GM19238 (cell line): ENCODE data around the gene USF3.

Experiments used
- DNase-seq: peaks from one replicate; pipeline ENCODE4 v3.0.0; 2011; ENCODE audit warnings: low spot score; ENCODE audit not compliant: insufficient read length

The USF3 gene, protein sequence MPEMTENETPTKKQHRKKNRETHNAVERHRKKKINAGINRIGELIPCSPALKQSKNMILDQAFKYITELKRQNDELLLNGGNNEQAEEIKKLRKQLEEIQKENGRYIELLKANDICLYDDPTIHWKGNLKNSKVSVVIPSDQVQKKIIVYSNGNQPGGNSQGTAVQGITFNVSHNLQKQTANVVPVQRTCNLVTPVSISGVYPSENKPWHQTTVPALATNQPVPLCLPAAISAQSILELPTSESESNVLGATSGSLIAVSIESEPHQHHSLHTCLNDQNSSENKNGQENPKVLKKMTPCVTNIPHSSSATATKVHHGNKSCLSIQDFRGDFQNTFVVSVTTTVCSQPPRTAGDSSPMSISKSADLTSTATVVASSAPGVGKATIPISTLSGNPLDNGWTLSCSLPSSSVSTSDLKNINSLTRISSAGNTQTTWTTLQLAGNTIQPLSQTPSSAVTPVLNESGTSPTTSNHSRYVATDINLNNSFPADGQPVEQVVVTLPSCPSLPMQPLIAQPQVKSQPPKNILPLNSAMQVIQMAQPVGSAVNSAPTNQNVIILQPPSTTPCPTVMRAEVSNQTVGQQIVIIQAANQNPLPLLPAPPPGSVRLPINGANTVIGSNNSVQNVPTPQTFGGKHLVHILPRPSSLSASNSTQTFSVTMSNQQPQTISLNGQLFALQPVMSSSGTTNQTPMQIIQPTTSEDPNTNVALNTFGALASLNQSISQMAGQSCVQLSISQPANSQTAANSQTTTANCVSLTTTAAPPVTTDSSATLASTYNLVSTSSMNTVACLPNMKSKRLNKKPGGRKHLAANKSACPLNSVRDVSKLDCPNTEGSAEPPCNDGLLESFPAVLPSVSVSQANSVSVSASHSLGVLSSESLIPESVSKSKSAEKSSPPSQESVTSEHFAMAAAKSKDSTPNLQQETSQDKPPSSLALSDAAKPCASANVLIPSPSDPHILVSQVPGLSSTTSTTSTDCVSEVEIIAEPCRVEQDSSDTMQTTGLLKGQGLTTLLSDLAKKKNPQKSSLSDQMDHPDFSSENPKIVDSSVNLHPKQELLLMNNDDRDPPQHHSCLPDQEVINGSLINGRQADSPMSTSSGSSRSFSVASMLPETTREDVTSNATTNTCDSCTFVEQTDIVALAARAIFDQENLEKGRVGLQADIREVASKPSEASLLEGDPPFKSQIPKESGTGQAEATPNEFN (N-terminal part only)

DNA sequence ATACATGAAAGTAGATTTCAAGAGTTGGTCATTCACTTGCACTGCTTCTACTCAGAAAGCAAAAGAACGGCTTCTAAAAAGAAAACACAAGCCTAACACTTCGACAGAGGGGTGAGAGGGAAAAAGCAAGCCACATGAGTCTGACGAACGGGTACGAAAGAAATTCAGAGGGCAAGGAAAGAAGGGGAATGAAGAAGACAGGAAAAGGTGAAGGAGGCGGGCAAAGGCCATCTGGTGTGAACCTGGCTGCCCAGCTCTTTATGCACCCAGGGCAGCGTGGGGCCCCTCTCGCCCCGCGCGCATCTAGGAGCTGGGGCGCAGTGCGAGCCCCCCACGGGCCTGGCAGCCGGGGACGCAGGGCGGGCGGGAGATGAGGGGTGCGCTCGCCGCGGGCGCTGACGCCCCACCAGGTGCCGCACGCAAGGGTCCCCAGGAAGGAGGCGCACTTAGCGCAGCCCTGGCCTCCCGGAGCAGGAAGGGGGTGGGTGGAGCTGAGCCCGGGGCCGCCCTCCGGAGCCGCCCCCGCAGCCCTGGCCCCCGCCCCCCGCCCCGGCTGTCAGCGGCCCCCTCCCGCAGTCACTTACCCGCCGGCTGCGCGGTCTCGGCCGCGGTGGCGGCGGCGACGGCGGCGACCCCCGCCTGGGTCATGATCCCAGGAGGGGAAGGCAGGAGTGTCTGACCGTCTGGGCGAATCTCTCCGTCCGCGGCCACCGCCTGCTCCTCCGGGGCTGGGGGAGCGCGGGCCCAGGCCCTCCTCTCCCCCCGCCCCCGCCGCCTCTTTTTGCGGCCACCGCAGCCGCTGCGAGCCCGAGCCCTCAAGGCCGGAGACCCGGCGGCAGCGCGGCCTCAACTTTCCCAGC lies at the start of gene USF3:
USF3 (minus strand) TSS at position 857 of the 860 bp plus-strand sequence. CDS start 21,764 bp downstream, outside the sequence.
- peak; percentile 86 for DNase-seq

- peak; percentile 70 for DNase-seq
Measured at GRCh38 chr3:113745756-113746547, 49.5 kb upstream of the USF3 start, which contains the start of gene NAA50. TSS of gene NAA50 (minus strand) at chr3:113746249. CDS start at chr3:113745949, 300 bp downstream.

- peak; percentile 39 for DNase-seq
Measured at GRCh38 chr3:113744941-113745755, 48.7 kb upstream of the USF3 start.

GRCh38 chr3:113743006-113743630 lies 46.7 kb upstream of the USF3 start:
- no peak for DNase-seq

GRCh38 chr3:113741620-113742019 lies 45.2 kb upstream of the USF3 start:
- DNase-seq: no peak

GRCh38 chr3:113741086-113741485 lies 44.6 kb upstream of the USF3 start:
- no peak for DNase-seq

DNA sequence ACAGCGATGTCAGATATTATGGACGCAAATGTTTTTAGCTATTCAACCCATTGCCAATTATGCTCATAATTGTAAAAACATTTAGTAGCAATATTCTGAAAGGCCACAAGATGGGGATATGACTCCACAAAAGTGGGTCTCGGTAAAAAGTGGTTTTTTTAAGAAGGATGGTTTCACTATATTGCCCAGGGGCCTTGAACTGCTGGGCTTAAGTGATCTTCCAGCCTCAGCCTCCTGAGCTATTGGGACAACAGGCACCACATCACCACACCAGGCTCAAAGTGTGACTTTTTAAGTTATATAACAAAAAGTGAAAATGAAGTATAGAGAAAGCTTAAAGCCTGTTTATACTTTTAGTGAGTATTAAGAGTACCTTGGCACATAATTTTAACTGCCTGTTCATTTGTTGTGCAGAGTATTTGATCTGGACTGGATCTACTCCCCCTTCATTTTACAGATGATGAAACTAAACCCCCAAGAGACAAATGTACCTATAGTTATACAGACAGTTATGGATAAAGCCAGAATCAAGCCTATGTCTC lies 40.2 kb upstream of the USF3 start:
- peak; percentile 2 for DNase-seq

DNA sequence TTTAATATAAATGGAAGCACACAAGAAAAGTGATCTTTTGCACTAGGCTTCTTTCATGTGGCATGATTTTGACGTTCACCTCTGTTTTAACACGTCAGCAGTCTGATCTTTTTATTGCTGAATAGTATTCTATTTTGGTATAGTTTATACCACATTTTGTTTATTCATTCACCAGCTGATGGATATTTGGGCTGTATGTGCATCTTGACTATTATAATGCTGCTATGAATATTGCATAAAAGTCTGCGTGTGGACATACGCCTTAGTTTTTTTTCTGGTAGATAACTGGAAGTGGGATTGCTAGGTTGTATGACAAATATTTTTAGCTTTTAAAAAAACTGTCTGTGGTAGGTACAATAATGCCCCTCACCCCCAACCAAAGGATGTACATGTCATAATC lies 35.3 kb upstream of the USF3 start:
- DNase-seq: no peak

GRCh38 chr3:113730550-113730949 lies 34.1 kb upstream of the USF3 start:
- no peak for DNase-seq

DNA sequence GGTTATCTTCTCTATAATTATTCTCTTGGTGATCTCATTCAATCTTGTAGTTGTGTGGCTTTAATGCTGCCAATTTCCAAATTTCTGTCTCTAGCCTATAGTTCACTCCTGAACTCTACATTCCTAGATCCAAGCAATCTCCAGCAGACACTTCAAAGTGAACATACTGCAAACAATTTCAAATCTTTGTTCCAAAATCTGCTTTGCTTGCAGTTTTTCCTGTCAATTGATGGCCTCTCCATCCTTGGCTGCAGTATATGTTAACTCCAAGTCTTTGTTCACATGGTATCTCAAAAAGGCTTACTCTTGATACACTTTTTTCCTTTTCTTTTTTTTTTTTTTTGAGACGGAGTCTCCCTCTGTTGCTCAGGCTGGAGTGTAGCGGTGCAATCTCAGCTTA lies 32.2 kb upstream of the USF3 start:
- no peak for DNase-seq

GRCh38 chr3:113721636-113722035 lies 25.2 kb upstream of the USF3 start:
- no peak for DNase-seq

DNA sequence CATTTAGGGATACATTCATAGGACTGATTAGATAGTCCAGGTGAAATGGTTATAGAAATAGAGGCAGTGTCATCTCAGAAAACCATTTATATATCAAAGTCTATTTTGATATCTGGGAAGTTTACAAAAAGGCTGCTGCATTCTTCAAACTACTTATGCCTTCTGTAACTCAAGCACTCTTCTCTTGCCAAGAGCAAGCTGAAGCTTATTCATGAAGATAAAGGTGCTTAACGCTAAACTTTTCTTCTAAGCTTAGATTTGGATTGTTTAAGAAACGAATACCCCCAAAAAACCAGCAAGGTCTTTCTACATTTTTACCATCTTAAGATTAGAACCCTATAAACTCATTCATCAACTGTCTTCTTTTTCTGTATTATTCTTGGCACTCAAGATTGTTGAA lies 23.3 kb upstream of the USF3 start:
- no peak for DNase-seq

DNA sequence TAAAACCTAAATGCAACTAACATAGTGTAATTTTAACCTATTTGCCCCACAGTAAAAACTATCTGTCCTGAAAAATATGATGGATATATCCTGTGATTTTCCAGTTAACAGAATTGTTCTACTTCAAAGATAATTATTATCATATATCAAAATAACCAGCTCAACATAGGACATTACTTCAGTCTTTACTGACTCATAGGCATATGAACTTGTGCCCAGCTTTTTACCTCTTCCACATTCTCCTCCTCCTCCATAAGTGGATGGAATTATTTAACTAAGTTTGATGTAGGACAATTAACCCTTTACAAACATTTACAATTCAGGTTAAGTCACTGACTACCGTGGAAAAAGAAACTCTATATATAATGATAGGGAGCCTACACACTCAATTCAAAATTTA lies 22.9 kb upstream of the USF3 start:
- DNase-seq: no peak

- DNase-seq: no peak
Measured at GRCh38 chr3:113717818-113718217, 21.4 kb upstream of the USF3 start.

DNA sequence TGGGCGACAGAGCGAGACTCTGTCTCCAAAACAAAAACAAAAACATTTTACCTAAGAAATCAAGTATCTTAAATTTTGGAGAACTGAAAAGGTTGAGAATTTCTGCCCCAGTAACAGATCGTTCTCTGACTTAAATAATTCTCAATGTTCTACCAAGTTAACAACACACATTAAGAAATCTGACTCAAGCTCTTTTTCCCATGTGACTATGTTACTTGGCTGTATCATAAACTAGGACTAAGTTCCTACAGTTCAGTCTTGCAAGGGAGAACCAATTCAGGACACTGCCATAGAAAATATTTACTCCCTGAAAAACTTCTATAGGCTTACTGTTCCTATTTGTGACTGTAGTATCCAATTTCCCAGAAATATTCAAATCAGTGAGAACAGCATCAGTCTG lies 20.9 kb upstream of the USF3 start:
- DNase-seq: no peak

DNA sequence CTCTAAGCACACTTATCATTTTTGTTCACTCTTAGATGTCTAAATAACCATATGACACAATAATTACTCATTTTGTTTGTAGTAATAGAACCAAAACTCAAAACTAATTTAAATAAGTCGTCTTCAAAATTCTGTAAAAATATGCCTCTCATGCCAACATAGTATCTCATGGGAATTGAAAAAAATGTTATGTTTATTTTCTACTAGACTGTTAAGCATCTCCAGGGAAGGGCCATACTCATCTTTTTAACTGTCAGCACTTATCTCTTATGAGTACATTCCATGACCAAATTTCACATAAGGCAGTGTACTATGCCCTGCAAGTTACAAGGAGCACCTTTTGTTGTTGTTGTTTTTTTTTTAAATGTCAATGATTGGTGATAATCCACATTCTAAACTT lies 18.3 kb upstream of the USF3 start:
- no peak for DNase-seq

DNA sequence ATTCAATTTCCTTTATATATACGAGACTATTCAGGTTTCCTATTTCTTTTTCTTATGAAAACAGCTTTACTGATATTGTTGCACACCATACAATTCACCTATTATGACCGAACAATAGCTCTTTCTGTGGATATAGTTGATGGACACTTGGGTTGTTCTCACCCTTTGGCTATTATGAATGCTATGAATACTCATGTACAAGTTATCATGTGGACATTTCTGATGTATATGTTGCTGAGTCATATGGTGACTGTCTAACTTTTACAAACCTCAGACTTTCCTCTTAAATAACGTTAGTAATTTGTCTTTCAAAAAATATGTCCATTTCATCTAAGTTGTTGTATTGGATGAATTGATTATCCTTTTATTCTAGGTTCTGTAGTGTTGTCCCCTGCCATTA lies 15.7 kb upstream of the USF3 start:
- DNase-seq: no peak

DNA sequence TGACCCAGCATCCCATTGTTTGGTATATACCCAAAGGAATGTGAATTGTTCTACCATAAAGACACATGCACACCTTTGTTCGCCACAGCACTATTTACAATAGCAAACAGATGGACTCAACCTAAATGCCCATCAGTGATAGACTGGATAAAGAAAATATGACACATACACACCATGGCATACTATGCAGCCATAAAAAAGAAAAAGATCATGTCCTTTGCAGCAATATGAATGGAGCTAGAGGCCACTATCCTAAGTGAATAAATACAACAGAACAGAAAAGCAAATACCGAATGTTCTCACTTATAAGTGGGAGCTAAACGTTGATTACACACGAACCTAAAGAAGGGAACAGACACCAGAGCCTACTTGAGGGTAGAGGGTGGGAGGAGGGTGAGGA lies 11.4 kb upstream of the USF3 start:
- DNase-seq: no peak
